H1 (cell line): ENCODE measurements around the gene AIG1.
"Not testable (repeated sequence)": the region's sequence is repeated elsewhere in the genome, so short reads cannot be mapped to it uniquely, and the experiment has no call there.

Experiments
- CHD2 ChIP-seq: IDR thresholded peaks from 2 replicates; pipeline ENCODE4 v1.6.1; 2012; ENCODE audit warnings: low read length, improper control_type of control experiment
- CTCF ChIP-seq, 3 experiments: IDR thresholded peaks; 1 replicate in 2 of 3; 2 replicates in 1 of 3; pipeline versions ENCODE4 v1.5.1 to v1.6.1; 2011; ENCODE audit warnings: low read length in 3 of 3, mild to moderate bottlenecking in 3 of 3, inconsistent platforms in 2 of 3, low read depth in 1 of 3, moderate library complexity in 1 of 3; ENCODE audit not compliant: insufficient read depth in 1 of 3; ENCODE audit errors: control extremely low read depth in 1 of 3
- USF2 ChIP-seq: IDR thresholded peaks from 2 replicates; pipeline ENCODE4 v1.6.1; 2011; ENCODE audit warnings: low read length, improper control_type of control experiment

- TF ChIP-seq CHD2; USF2; CTCF (IDR thresholded peaks at IDR 0.05; ENCODE audit: control extremely low read depth in 1 of 3, insufficient read depth in 1 of 3, low read depth in 1 of 3, low read length in 3 of 3): not testable (repeated sequence)
These were observed 79.2 kb downstream of the AIG1 start for GRCh38 chr6:143139884-143140283.
